Neuronal stem cell (in vitro differentiated cells): ENCODE results near the gene ARHGAP18.

Experiments
- DNase-seq: peaks from one replicate; pipeline ENCODE4 v3.0.0-alpha.2; 2013; ENCODE audit warnings: low spot score
- H2AFZ ChIP-seq: one replicate; pipeline ENCODE4 v1.6.1; 2013; ENCODE audit warnings: mild to moderate bottlenecking, low read length, inconsistent platforms
- H2AK5ac ChIP-seq: 2 replicates; pipeline ENCODE4 v1.6.1; 2013; ENCODE audit warnings: low read depth, mild to moderate bottlenecking, inconsistent platforms, low read length, moderate library complexity, mixed read lengths
- H2BK120ac ChIP-seq: 2 replicates; pipeline ENCODE4 v1.6.1; 2013; ENCODE audit warnings: low read depth, mild to moderate bottlenecking, inconsistent platforms, low read length, moderate library complexity, mixed read lengths
- H2BK12ac ChIP-seq: one replicate; pipeline ENCODE4 v1.6.1; 2013; ENCODE audit warnings: low read length, inconsistent platforms
- H2BK15ac ChIP-seq: 2 replicates; pipeline ENCODE4 v1.6.1; 2013; ENCODE audit warnings: mild to moderate bottlenecking, low read length, inconsistent platforms, mixed read lengths
- H2BK5ac ChIP-seq: one replicate; pipeline ENCODE4 v1.6.1; 2013; ENCODE audit warnings: inconsistent platforms, mild to moderate bottlenecking, low read length, moderate library complexity
- H3K14ac ChIP-seq: one replicate; pipeline ENCODE4 v1.6.1; 2013; ENCODE audit warnings: low read length, inconsistent platforms
- H3K18ac ChIP-seq: 2 replicates; pipeline ENCODE4 v1.6.1; 2013; ENCODE audit warnings: low read length, inconsistent platforms
- H3K23ac ChIP-seq: 2 replicates; pipeline ENCODE4 v1.6.1; 2013; ENCODE audit warnings: low read depth, mild to moderate bottlenecking, mixed read lengths, low read length, inconsistent platforms; ENCODE audit not compliant: poor library complexity
- H3K27ac ChIP-seq: replicated peaks from 3 replicates; pipeline ENCODE4 v1.5.1; 2013; ENCODE audit warnings: low read length, inconsistent platforms
- H3K27me3 ChIP-seq, 3 experiments: 2 replicates each; pipeline ENCODE4 v1.6.1; 2013; ENCODE audit warnings: low read length in 3 of 3, mild to moderate bottlenecking in 2 of 3, inconsistent platforms in 1 of 3, low read depth in 1 of 3, mixed read lengths in 1 of 3, moderate library complexity in 1 of 3; ENCODE audit not compliant: control insufficient read depth in 3 of 3, insufficient read depth in 3 of 3
- H3K36me3 ChIP-seq, 2 donors: replicated peaks in 1 of 2; 2 replicates each; pipeline ENCODE4 v1.6.1; 2013; ENCODE audit warnings: low read length in 2 of 2; ENCODE audit not compliant: control insufficient read depth in 2 of 2, insufficient read depth in 2 of 2
- H3K4ac ChIP-seq: 2 replicates; pipeline ENCODE4 v1.6.1; 2013; ENCODE audit warnings: inconsistent platforms, mild to moderate bottlenecking, low read length, moderate library complexity
- H3K4me1 ChIP-seq, 2 donors: 1 replicate in 1 of 2; 2 replicates in 1 of 2; pipeline ENCODE4 v1.6.1; 2013; ENCODE audit warnings: low read length in 2 of 2, low read depth in 1 of 2; ENCODE audit not compliant: control insufficient read depth in 2 of 2, insufficient read depth in 1 of 2
- H3K4me2 ChIP-seq: one replicate; pipeline ENCODE4 v1.6.1; 2013; ENCODE audit warnings: mild to moderate bottlenecking, low read length, inconsistent platforms; ENCODE audit not compliant: insufficient read depth, poor library complexity, severe bottlenecking
- H3K4me3 ChIP-seq, 2 donors: 2 replicates each; pipeline ENCODE4 v1.5.1; 2013; ENCODE audit warnings: low read length in 2 of 2, mild to moderate bottlenecking in 2 of 2, inconsistent platforms in 1 of 2, moderate library complexity in 1 of 2
- H3K79me1 ChIP-seq: one replicate; pipeline ENCODE4 v1.6.1; 2013; ENCODE audit warnings: low read depth, mild to moderate bottlenecking, inconsistent platforms, low read length, moderate library complexity
- H3K9ac ChIP-seq: one replicate; pipeline ENCODE4 v1.6.1; 2013; ENCODE audit warnings: mild to moderate bottlenecking, low read depth, low read length, inconsistent platforms; ENCODE audit not compliant: poor library complexity
- H3K9me3 ChIP-seq, 2 donors: replicated peaks in 1 of 2; 2 replicates each; pipeline versions ENCODE3 to v1.6.1; 2013; ENCODE audit warnings: low read length in 2 of 2, mild to moderate bottlenecking in 2 of 2, inconsistent platforms in 1 of 2, low read depth in 1 of 2, mixed read lengths in 1 of 2, moderate library complexity in 1 of 2; ENCODE audit not compliant: control insufficient read depth in 2 of 2, insufficient read depth in 1 of 2
- H4K8ac ChIP-seq: one replicate; pipeline ENCODE4 v1.6.1; 2013; ENCODE audit warnings: low read depth, mild to moderate bottlenecking, inconsistent platforms, low read length, moderate library complexity
- H4K91ac ChIP-seq: one replicate; pipeline ENCODE4 v1.6.1; 2013; ENCODE audit warnings: low read length, low read depth, mild to moderate bottlenecking, inconsistent platforms; ENCODE audit not compliant: poor library complexity
- WGBS, 2 donors: extraction: QIAGEN DNeasy Blood & Tissue Kit; methylation state at CpG; one replicate each; pipeline ENCODE4 v1.1.7; 2013; ENCODE audit warnings: missing lambda C conversion rate in 2 of 2, mixed read lengths in 1 of 2; ENCODE audit not compliant: insufficient read length in 2 of 2, insufficient replicate concordance in 1 of 2; ENCODE audit errors: extremely low coverage in 2 of 2; 5-methylcytosine and 5-hydroxymethylcytosine counted together

The ARHGAP18 gene

DNA sequence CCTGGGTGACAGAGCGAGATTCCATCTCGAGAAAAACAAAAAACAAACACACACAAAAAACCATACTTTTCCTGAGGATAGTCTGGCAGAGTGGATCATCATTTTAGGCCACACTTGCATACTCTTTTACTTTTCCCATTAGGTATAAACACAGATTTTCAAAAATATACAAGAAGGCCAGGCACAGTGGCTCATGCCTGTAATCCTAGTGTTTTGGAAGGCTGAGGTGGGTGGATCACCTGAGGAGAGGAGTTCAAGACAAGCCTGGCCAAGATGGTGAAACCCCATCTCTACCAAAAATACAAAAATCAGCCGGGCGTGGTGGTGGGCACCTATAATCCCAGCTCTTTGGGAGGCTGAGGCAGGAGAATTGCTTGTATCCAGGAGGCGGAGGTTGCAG, 85.5 kb downstream of the ARHGAP18 start:
- Histone ChIP-seq H2BK5ac (no peak overlapping the region), H3K23ac (no peak overlapping the region)
- no CpG with 5 or more reads among the region's 5 CpGs for WGBS, 2 donors

GRCh38 chr6:129623008-129623732, 86.8 kb downstream of the ARHGAP18 start:
- DNase-seq, result no peak
- no peak overlapping the region for H2BK5ac ChIP-seq
- H3K4me2 ChIP-seq, result no peak overlapping the region
- no peaks in the 10 kb centered on the region for H3K4me1 ChIP-seq
- no peaks in the 10 kb centered on the region for H3K79me1 ChIP-seq
- no peak overlapping the region for H4K8ac ChIP-seq
- H3K4ac ChIP-seq, result no peak overlapping the region
- H2BK12ac ChIP-seq, result no peak overlapping the region
- H3K9me3 ChIP-seq, result no peaks in the 10 kb centered on the region
- no peaks in the 10 kb centered on the region for H3K27me3 ChIP-seq
- H3K9ac ChIP-seq, result no peak overlapping the region
- no peak overlapping the region for H3K23ac ChIP-seq
- no peak overlapping the region for H2AFZ ChIP-seq
- no CpG with 5 or more reads among the region's 3 CpGs for WGBS, 2 donors
- H3K4me3 ChIP-seq, result no peak overlapping the region
- H2AK5ac ChIP-seq, result no peak overlapping the region
- no peak overlapping the region for H3K14ac ChIP-seq
- no peak overlapping the region for H3K18ac ChIP-seq
- H2BK120ac ChIP-seq, result no peak overlapping the region
- H3K36me3 ChIP-seq, result no peaks in the 10 kb centered on the region
- no peak overlapping the region for H4K91ac ChIP-seq
- H3K27ac ChIP-seq, result no peak overlapping the region
- H2BK15ac ChIP-seq, result no peak overlapping the region

More for the DNA sequence above, 85.5 kb downstream of the ARHGAP18 start:
- Histone ChIP-seq H2BK15ac (no peak overlapping the region), H2BK12ac (no peak overlapping the region), H3K9me3 (no peaks in the 10 kb centered on the region), H2AFZ (no peak overlapping the region), H4K8ac (no peak overlapping the region), H3K79me1 (no peaks in the 10 kb centered on the region), H3K14ac (no peak overlapping the region), H4K91ac (no peak overlapping the region), H3K27ac (no peak overlapping the region), H2BK120ac (no peak overlapping the region), H2AK5ac (no peak overlapping the region), H3K36me3 (no peaks in the 10 kb centered on the region), H3K4ac (no peak overlapping the region), H3K27me3 (no peaks in the 10 kb centered on the region), H3K4me1 (no peaks in the 10 kb centered on the region), H3K18ac (no peak overlapping the region), H3K4me3 (no peak overlapping the region), H3K9ac (no peak overlapping the region), H3K4me2 (no peak overlapping the region)
- no peak for DNase-seq

DNA sequence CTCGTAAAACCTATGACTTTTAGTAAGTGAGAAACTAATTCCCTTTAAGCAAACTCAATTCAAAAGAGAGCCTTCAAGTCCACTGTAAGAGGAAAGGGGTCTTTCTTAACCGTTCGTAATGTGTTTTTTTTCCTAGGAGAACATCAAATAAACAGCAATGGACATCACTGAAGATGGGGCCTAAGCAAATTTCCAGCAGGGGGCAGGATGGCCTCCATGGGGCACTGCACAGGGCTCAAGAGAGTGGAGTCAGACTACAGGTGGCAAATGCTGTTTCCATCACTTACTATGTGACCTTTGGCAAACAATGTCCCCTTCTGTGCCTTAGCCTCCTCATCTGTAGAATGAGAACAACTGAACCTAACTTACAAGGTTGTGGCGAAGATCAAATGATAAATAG, 88.7 kb downstream of the ARHGAP18 start:
- no peaks in the 10 kb centered on the region for H3K79me1 ChIP-seq
- no peak overlapping the region for H3K9ac ChIP-seq
- no peak for DNase-seq
- no peak overlapping the region for H2AFZ ChIP-seq
- H3K9me3 ChIP-seq, result no peaks in the 10 kb centered on the region
- no peak overlapping the region for H3K23ac ChIP-seq
- no CpG with 5 or more reads among the region's 4 CpGs for WGBS, 2 donors
- no peak overlapping the region for H2AK5ac ChIP-seq
- no peaks in the 10 kb centered on the region for H3K4me1 ChIP-seq
- H4K8ac ChIP-seq, result no peak overlapping the region
- H2BK5ac ChIP-seq, result no peak overlapping the region
- H4K91ac ChIP-seq, result no peak overlapping the region
- H3K4ac ChIP-seq, result no peak overlapping the region
- no peaks in the 10 kb centered on the region for H3K36me3 ChIP-seq
- H3K14ac ChIP-seq, result no peak overlapping the region
- no peak overlapping the region for H2BK15ac ChIP-seq
- no peaks in the 10 kb centered on the region for H3K27me3 ChIP-seq
- H2BK120ac ChIP-seq, result no peak overlapping the region
- H3K4me2 ChIP-seq, result no peak overlapping the region
- H3K18ac ChIP-seq, result no peak overlapping the region
- H3K4me3 ChIP-seq, result no peak overlapping the region
- H3K27ac ChIP-seq, result no peak overlapping the region
- H2BK12ac ChIP-seq, result no peak overlapping the region

DNA sequence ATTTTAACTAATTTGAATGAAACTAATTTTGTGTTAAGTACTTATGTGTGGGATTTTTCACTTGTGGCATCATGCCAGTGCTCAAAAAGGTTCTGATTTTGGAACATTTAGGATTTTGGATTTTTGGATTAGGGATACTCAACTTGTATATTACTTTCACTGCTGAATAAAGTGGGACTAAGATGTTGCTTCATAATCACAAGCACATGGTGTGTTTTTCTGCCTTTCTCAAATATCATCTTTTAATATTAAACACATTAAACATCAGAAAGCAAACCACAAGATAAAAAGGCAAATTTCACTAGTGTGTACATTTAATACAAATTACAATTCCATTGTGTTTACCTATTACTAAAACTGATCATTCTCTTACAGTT, 89.8 kb downstream of the ARHGAP18 start:
- Histone ChIP-seq H3K4me1 (no peaks in the 10 kb centered on the region), H3K14ac (no peak overlapping the region), H3K9ac (no peak overlapping the region), H3K9me3 (no peaks in the 10 kb centered on the region), H2BK120ac (no peak overlapping the region), H3K27ac (no peak overlapping the region), H2AK5ac (no peak overlapping the region), H3K4me2 (no peak overlapping the region), H2BK5ac (no peak overlapping the region), H3K79me1 (no peaks in the 10 kb centered on the region), H3K27me3 (no peaks in the 10 kb centered on the region), H3K18ac (no peak overlapping the region), H2AFZ (no peak overlapping the region), H2BK15ac (no peak overlapping the region), H3K36me3 (no peaks in the 10 kb centered on the region), H4K8ac (no peak overlapping the region), H3K4ac (no peak overlapping the region), H3K23ac (no peak overlapping the region), H4K91ac (no peak overlapping the region), H2BK12ac (no peak overlapping the region), H3K4me3 (no peak overlapping the region)
- DNase-seq, result no peak
